Transverse colon (tissue), 4 donors: ENCODE data around the gene MSX2.

Experiments
- POLR2A ChIP-seq: fragments of 450-650 bp; IDR thresholded peaks from one replicate; pipeline ENCODE4 v1.6.1; 2016; ENCODE audit warnings: antibody characterized with exemption, mild to moderate bottlenecking, moderate library complexity
- POLR2AphosphoS5 ChIP-seq, 3 donors: sonication (generic); formaldehyde crosslinking; IDR thresholded peaks; one replicate each; pipeline ENCODE4 v1.6.1; 2016; ENCODE audit warnings: antibody characterized with exemption in 3 of 3
- TF ChIP-seq, protein P1 (sequence below), 5 experiments: fragments of 200-600 bp in 3 of 5; fragments of 450-650 bp in 2 of 5; sonication (generic) in 3 of 5; IDR thresholded peaks; 1 replicate in 2 of 5; 2 replicates in 3 of 5; pipeline ENCODE4 v1.5.1; 2016 to 2017; ENCODE audit warnings: antibody characterized with exemption in 5 of 5, inconsistent platforms in 3 of 5, mild to moderate bottlenecking in 2 of 5, moderate library complexity in 1 of 5

DNA sequence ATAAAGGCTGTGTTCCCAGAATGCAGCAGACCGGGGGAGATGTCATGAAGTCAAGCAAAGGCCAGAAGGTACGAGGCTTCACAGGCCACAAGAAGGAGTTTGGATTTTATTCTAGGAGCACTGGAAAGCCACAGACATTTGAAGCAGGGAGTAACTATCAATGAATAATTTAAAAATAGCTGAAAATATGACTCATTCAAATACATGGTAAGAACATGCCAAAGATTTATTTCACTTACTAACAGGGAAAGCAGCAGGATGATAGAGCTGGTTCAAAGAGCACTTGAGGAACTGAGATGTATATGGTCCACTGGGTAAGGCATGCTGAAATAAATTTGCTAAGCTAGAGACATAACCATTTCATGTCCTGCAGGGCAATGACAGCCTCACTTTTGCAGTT is 53.2 kb downstream of the MSX2 start:
- no peak for TF ChIP-seq POLR2A
- TF ChIP-seq, protein P1, sequence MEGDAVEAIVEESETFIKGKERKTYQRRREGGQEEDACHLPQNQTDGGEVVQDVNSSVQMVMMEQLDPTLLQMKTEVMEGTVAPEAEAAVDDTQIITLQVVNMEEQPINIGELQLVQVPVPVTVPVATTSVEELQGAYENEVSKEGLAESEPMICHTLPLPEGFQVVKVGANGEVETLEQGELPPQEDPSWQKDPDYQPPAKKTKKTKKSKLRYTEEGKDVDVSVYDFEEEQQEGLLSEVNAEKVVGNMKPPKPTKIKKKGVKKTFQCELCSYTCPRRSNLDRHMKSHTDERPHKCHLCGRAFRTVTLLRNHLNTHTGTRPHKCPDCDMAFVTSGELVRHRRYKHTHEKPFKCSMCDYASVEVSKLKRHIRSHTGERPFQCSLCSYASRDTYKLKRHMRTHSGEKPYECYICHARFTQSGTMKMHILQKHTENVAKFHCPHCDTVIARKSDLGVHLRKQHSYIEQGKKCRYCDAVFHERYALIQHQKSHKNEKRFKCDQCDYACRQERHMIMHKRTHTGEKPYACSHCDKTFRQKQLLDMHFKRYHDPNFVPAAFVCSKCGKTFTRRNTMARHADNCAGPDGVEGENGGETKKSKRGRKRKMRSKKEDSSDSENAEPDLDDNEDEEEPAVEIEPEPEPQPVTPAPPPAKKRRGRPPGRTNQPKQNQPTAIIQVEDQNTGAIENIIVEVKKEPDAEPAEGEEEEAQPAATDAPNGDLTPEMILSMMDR (IDR thresholded peaks at IDR 0.05) = no peak
- TF ChIP-seq POLR2AphosphoS5 (IDR thresholded peaks at IDR 0.05) = no peak
